Type B pancreatic cell (in vitro differentiated cells): ENCODE results near the gene PLA2G10. TPM values are rescaled to one million over a fixed set of nuclear protein-coding genes. Genes with fewer than 3 reads are reported as not detected.

ENCODE experiments used
- DNase-seq: peaks from one replicate; pipeline ENCODE4 v3.0.0; 2021; ENCODE audit warnings: mixed read lengths; ENCODE audit not compliant: unreplicated experiment; ENCODE audit errors: extremely low spot score
- H3K27ac Mint-ChIP-seq: 2 replicates; pipeline ENCODE4 v1.8.0; 2021; ENCODE audit warnings: mild to moderate bottlenecking, mixed read lengths
- H3K27me3 Mint-ChIP-seq: 2 replicates; pipeline ENCODE4 v1.8.0; 2021; ENCODE audit warnings: mixed read lengths
- H3K36me3 Mint-ChIP-seq: 2 replicates; pipeline ENCODE4 v1.8.0; 2021; ENCODE audit warnings: mixed read lengths
- H3K4me1 Mint-ChIP-seq: one replicate; pipeline ENCODE4 v1.8.0; 2021; ENCODE audit warnings: mixed read lengths; ENCODE audit not compliant: unreplicated experiment
- H3K4me3 Mint-ChIP-seq: 2 replicates; pipeline ENCODE4 v1.8.0; 2021; ENCODE audit warnings: mild to moderate bottlenecking, mixed read lengths
- H3K9me3 Mint-ChIP-seq: 2 replicates; pipeline ENCODE4 v1.8.0; 2021; ENCODE audit warnings: mixed read lengths
- total RNA-seq: library from RNA; stranded (reverse); gene quantifications from 2 replicates; pipeline ENCODE4 v1.2.1, GENCODE V29; 2021; ENCODE audit warnings: low replicate concordance
- TF ChIP-seq, protein P1 (sequence below): fragments of 200-600 bp; sonication (generic); conservative IDR thresholded peaks from 2 replicates; pipeline ENCODE4 v1.5.0; 2021; ENCODE audit warnings: antibody characterized with exemption, mild to moderate bottlenecking

The PLA2G10 gene
- total RNA-seq, 1 donor from 2014 or later, result not detected

- Mint-ChIP-seq H3K9me3 (peaks cover 5% of the 10 kb centered on the region), H3K27me3 (no peaks in the 10 kb centered on the region), H3K36me3 (peaks cover 6% of the 10 kb centered on the region), H3K4me1 (peaks cover 24% of the 10 kb centered on the region), H3K4me3 (peak overlapping the region; percentile 86), H3K27ac (peak overlapping the region; percentile 97)
- TF ChIP-seq, protein P1, sequence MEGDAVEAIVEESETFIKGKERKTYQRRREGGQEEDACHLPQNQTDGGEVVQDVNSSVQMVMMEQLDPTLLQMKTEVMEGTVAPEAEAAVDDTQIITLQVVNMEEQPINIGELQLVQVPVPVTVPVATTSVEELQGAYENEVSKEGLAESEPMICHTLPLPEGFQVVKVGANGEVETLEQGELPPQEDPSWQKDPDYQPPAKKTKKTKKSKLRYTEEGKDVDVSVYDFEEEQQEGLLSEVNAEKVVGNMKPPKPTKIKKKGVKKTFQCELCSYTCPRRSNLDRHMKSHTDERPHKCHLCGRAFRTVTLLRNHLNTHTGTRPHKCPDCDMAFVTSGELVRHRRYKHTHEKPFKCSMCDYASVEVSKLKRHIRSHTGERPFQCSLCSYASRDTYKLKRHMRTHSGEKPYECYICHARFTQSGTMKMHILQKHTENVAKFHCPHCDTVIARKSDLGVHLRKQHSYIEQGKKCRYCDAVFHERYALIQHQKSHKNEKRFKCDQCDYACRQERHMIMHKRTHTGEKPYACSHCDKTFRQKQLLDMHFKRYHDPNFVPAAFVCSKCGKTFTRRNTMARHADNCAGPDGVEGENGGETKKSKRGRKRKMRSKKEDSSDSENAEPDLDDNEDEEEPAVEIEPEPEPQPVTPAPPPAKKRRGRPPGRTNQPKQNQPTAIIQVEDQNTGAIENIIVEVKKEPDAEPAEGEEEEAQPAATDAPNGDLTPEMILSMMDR, result no peak
- no peak for DNase-seq
Measured at GRCh38 chr16:14629612-14629918, 64.5 kb downstream of the PLA2G10 start.

- no peak for DNase-seq
- Mint-ChIP-seq H3K36me3 (peaks cover 8% of the 10 kb centered on the region), H3K4me1 (peaks cover 19% of the 10 kb centered on the region), H3K4me3 (peak overlapping the region; percentile 86), H3K27ac (peak overlapping the region; percentile 97), H3K9me3 (peaks cover 5% of the 10 kb centered on the region), H3K27me3 (no peaks in the 10 kb centered on the region)
- TF ChIP-seq, protein P1, result no peak
Measured at GRCh38 chr16:14628806-14629611, 65.1 kb downstream of the PLA2G10 start.

GRCh38 chr16:14627078-14627477 is 67.0 kb downstream of the PLA2G10 start:
- Mint-ChIP-seq H3K27me3 (no peaks in the 10 kb centered on the region), H3K9me3 (peaks cover 5% of the 10 kb centered on the region), H3K36me3 (peaks cover 15% of the 10 kb centered on the region), H3K4me1 (peaks cover 13% of the 10 kb centered on the region), H3K4me3 (no peak overlapping the region), H3K27ac (no peak overlapping the region)
- TF ChIP-seq, protein P1, result no peak
- DNase-seq, result no peak

Other genes with a start within 250 kb of the PLA2G10 start
- 26.1 and 29.2 TPM in 2 replicates for gene PARN, start 64.0 kb downstream of the PLA2G10 start, total RNA-seq
- 49.1 and 67.6 TPM in 2 replicates for gene BFAR, start 61.4 kb downstream of the PLA2G10 start, total RNA-seq
- not detected in 2 replicates for gene NPIPA3, start 9.1 kb upstream of the PLA2G10 start, total RNA-seq
- 8.2 and 12.9 TPM in 2 replicates for gene NPIPA2, start 48.2 kb upstream of the PLA2G10 start, total RNA-seq
- gene NOMO1, start 139.4 kb upstream of the PLA2G10 start, total RNA-seq, result 78.0 and 80.7 TPM in 2 replicates
- gene NPIPA1, start 243.1 kb upstream of the PLA2G10 start, total RNA-seq, result 84.4 and 199 TPM in 2 replicates